D721Med (cell line): ENCODE data around the gene PRPSAP2.
A peak's percentile ranks its signal among the peaks of the same experiment; 100 is the strongest.
"Not testable (repeated sequence)": the region's sequence is repeated elsewhere in the genome, so short reads cannot be mapped to it uniquely, and the experiment has no call there.

Source experiments
- DNase-seq: peaks from one replicate; pipeline ENCODE4 v3.0.0; 2011; ENCODE audit warnings: low spot score; ENCODE audit not compliant: insufficient read length
- FAIRE-seq: peaks from 2 replicates; lab custom pipeline; 2011; peaks lifted over from hg19 to GRCh38; lab: Jason Lieb, UNC
- CTCF ChIP-seq: IDR thresholded peaks from 2 replicates; pipeline ENCODE4 v1.5.1; 2012; ENCODE audit warnings: mild to moderate bottlenecking, control low read depth; ENCODE audit not compliant: insufficient read depth; ENCODE audit errors: missing control alignments

The PRPSAP2 gene

GRCh38 chr17:18857864-18858566 is at the start of gene PRPSAP2:
PRPSAP2 (plus strand) TSS chr17:18858131; CDS start chr17:18865834, 7,703 bp downstream.
- no peak for FAIRE-seq

GRCh38 chr17:18815924-18816323 is 42.0 kb upstream of the PRPSAP2 start:
- FAIRE-seq, DNase-seq: not testable (repeated sequence)

More at GRCh38 chr17:18857864-18858566, at the start of gene PRPSAP2:
- DNase-seq: peak; percentile 83
- TF ChIP-seq CTCF: no peak

GRCh38 chr17:18816489-18817371 is 41.2 kb upstream of the PRPSAP2 start:
- peak; percentile 94 for FAIRE-seq
- peak; percentile 44 for TF ChIP-seq CTCF
- DNase-seq: not testable (repeated sequence)

GRCh38 chr17:18821430-18821829 is 36.5 kb upstream of the PRPSAP2 start:
- not testable (repeated sequence) for DNase-seq, FAIRE-seq

GRCh38 chr17:18827613-18828012 is 30.3 kb upstream of the PRPSAP2 start:
- DNase-seq, FAIRE-seq: not testable (repeated sequence)

GRCh38 chr17:18848501-18848900 is 9.4 kb upstream of the PRPSAP2 start:
- FAIRE-seq: no peak
- TF ChIP-seq CTCF: no peak

GRCh38 chr17:18850679-18851078 is 7.3 kb upstream of the PRPSAP2 start:
- no peak for TF ChIP-seq CTCF
- FAIRE-seq (no peak), DNase-seq (no peak)

More at GRCh38 chr17:18848501-18848900, 9.4 kb upstream of the PRPSAP2 start:
- DNase-seq: no peak

GRCh38 chr17:18851201-18851600 is 6.7 kb upstream of the PRPSAP2 start:
- TF ChIP-seq CTCF: peak; percentile 8
- DNase-seq (no peak), FAIRE-seq (no peak)
